KOPT-K1 (cell line): ENCODE results near the gene RELB.

ENCODE experiments used
- H3K27ac ChIP-seq: fragments of 200-600 bp; sonication (generic); 2 replicates; pipeline ENCODE4 v1.5.1; 2016; ENCODE audit warnings: antibody characterized with exemption, mild to moderate bottlenecking, low read depth, low read length; ENCODE audit not compliant: poor library complexity, severe bottlenecking
- H3K36me3 ChIP-seq: fragments of 200-600 bp; sonication (generic); 2 replicates; pipeline ENCODE4 v1.5.1; 2017; ENCODE audit warnings: antibody characterized with exemption, mild to moderate bottlenecking, low read length, moderate library complexity; ENCODE audit not compliant: insufficient read depth
- H3K9me3 ChIP-seq: fragments of 200-600 bp; sonication (generic); 2 replicates; pipeline ENCODE4 v1.5.1; 2017; ENCODE audit warnings: antibody characterized with exemption, low read length, mild to moderate bottlenecking; ENCODE audit not compliant: insufficient read depth, poor library complexity, severe bottlenecking

The RELB gene

GRCh38 chr19:45071969-45072790, 70.9 kb downstream of the RELB start:
- H3K36me3 ChIP-seq = peaks cover 51% of the 10 kb centered on the region
- no peaks in the 10 kb centered on the region for H3K9me3 ChIP-seq
- H3K27ac ChIP-seq = no peak overlapping the region

GRCh38 chr19:45074744-45075300, 73.6 kb downstream of the RELB start:
- H3K27ac ChIP-seq = no peak overlapping the region
- H3K36me3 ChIP-seq = peaks cover 25% of the 10 kb centered on the region
- no peaks in the 10 kb centered on the region for H3K9me3 ChIP-seq

- Histone ChIP-seq H3K9me3 (no peaks in the 10 kb centered on the region), H3K27ac (no peak overlapping the region), H3K36me3 (peaks cover 18% of the 10 kb centered on the region)
Observed at GRCh38 chr19:45075301-45076028, 74.2 kb downstream of the RELB start.

GRCh38 chr19:45076029-45076850, 75.0 kb downstream of the RELB start, which contains the start of gene ZNF296:
TSS of gene ZNF296 (minus strand) at chr19:45076478. CDS start at chr19:45076373, 105 bp downstream.
- Histone ChIP-seq H3K27ac (no peak within 1 kb of the TSS), H3K36me3 (peaks cover 11% of the 10 kb centered on the region; the same call in 1 of the 2 replicates)

DNA sequence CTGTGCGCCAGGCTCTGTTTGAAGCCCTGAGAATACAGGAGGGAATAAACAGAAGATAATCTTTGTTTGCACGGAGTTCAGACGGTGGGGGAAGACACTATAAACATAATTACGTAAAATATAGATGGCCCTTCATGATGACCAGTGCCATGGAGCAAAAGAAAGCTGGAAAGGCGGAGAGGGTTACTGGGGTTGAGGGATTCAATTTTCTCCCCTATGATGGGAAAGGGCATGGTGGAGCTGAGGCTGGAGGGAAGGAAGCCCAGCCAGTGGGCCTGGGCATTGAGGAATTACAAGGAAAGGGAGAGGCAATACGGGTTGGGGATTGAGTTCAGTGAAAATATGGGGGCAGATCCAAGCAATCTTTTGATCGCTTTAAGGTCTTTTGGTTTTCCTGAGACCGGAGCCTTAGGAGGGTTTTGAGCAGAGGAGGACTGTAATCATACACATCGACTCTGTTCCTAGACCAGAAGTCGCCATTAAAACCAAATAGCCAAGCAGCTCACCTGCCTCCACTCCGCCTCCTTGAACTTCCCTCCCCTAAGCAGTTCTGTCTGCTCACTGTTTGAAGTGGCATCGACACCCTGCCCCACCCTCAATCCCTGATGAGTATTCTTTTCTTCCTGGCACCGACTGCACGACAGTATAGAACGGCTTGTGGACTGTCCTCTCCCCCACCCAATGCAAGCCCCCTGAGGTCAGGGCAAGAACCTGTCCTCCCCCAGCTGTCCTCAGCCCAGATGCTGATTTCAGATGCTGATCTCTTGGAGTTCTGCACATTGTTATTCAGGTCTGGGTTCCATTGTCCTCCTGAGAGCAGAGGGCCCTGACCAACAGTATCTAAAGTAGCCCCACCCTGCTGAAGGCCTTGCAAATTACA, 75.8 kb downstream of the RELB start:
- no peaks in the 10 kb centered on the region for H3K9me3 ChIP-seq
- H3K36me3 ChIP-seq = peaks cover 15% of the 10 kb centered on the region
- H3K27ac ChIP-seq = no peak overlapping the region

More at GRCh38 chr19:45076029-45076850, 75.0 kb downstream of the RELB start, which contains the start of gene ZNF296:
- no peaks in the 10 kb centered on the region for H3K9me3 ChIP-seq

DNA sequence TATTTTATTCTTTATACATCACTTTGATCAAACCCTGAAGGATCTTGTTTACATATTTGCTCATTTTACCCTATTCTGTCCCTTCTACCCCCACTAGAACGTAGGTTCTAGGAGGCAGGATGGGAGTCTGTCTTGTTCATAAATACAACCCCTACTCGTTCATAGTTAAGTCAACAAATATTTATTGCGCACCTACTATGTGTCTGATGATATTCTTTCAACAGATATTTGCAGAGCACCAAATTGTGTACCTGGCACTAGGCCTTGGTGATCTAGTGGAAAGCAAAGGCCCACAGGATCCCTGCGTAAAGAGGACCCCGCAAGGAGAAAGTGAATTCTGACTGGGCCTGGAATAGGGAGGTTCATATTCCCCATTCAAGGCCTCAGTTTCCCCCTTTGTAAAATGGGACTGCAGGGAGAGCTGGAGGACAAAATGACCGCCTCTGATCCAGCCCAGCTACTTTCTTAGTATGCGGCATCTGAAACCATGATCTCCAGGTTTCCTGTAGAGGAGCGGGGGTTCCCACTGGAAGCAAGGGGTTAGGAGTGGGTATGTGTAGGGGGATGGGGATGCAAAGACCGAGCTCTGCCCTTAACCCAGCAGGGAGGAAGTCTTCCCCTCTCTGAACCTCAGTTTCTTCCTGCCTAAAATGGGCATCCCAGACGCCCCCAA, 77.3 kb downstream of the RELB start:
- H3K36me3 ChIP-seq = peaks cover 12% of the 10 kb centered on the region
- H3K27ac ChIP-seq = peak overlapping the region; percentile 73
- H3K9me3 ChIP-seq = no peaks in the 10 kb centered on the region

DNA sequence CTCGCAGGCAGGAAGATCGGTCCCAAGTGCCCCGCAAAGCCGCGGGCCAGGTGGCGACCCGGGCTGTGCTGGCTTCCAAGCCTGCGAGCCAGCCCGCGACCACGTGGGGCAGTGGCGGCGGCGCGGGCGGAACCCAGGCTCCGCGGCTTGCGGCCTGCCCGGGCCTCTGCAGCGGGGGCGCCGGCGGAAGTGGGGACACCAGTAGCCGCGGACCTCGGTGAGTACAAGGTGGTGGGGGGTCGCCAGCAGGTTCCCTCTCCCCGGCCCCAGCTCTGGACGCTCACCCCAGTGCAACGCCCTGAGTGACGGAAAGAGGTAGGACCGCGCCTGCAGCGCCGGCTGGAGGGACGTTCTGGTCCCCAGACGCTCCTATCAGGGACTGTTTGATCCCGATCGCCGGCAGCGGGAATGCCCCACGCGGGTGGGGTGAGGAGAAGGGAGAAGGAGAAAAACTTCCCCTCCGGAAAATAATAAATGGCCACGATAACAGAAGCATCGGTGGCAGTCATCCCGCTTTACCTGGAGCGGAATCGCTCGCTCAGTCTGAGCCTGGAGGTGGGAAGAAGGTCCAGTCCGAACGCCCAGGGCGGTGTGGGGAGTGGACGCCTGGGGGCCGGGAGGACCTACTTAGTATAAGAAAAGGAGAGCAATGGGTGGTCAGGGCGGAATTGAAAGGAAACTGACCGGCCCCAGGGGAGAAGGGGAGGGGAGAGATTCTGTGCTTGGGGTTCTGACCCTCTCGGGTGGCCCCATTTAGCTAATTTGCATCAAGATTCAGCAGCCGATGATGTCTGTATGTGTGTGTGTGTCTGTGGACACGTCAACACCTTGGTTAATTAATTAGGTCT, 78.0 kb downstream of the RELB start, which contains the start of gene GEMIN7:
Gene GEMIN7, plus strand, starts transcription at position 198 of the 848 bp plus-strand sequence. CDS start 10,855 bp downstream, outside the sequence.
- H3K36me3 ChIP-seq = peaks cover 12% of the 10 kb centered on the region
- no peaks in the 10 kb centered on the region for H3K9me3 ChIP-seq
- peak within 1 kb of the TSS; percentile 73 for H3K27ac ChIP-seq

DNA sequence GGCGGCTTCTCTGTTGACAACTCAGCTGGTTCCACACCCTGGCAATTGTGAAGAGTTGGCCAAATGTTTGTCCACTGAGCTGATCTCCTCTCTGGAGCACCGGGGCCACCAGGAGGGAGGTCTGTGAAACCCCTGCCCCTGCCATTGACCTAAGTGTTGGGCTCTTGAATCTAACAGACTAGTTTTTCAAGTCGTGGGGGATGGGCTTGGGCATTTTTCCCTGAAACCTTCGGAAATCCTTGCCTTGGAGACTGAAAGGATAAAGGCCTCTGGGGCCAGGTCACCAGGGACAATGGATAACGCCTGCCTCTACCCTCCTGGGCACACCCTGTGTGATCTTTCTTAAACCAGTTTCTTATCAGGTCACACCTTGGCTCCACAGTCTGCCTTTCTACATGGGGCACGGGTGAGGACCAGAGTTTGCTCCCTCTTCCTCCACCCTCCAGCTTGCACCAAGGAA, 78.7 kb downstream of the RELB start:
- Histone ChIP-seq H3K9me3 (no peaks in the 10 kb centered on the region), H3K27ac (peak overlapping the region; percentile 73), H3K36me3 (peaks cover 19% of the 10 kb centered on the region)

GRCh38 chr19:45082170-45082569, 80.9 kb downstream of the RELB start:
- Histone ChIP-seq H3K36me3 (peaks cover 28% of the 10 kb centered on the region), H3K9me3 (no peaks in the 10 kb centered on the region), H3K27ac (no peak overlapping the region)

- H3K36me3 ChIP-seq = peaks cover 61% of the 10 kb centered on the region
- H3K27ac ChIP-seq = no peak overlapping the region
- H3K9me3 ChIP-seq = no peaks in the 10 kb centered on the region
Observed at GRCh38 chr19:45086480-45086879, 85.2 kb downstream of the RELB start.

GRCh38 chr19:45087531-45087930, 86.3 kb downstream of the RELB start:
- H3K27ac ChIP-seq = peak overlapping the region; percentile 54
- no peaks in the 10 kb centered on the region for H3K9me3 ChIP-seq
- H3K36me3 ChIP-seq = peaks cover 54% of the 10 kb centered on the region
